Psoas muscle (tissue), 8 donors: ENCODE results near the gene PDAP1. TPM values are rescaled to one million over a fixed set of nuclear protein-coding genes. Genes with fewer than 3 reads are reported as not detected.
"Not testable (repeated sequence)": the region's sequence is repeated elsewhere in the genome, so short reads cannot be mapped to it uniquely, and the experiment has no call there.

Experiments
- ATAC-seq, 4 donors: fragments of 200-7000 bp; cut with Tn5 transposase; one replicate each; pipeline ENCODE4 v1.9.1; 2020; ENCODE audit warnings: moderate library complexity in 3 of 4, mild to moderate bottlenecking in 2 of 4
- DNase-seq, 2 donors: peaks; one replicate each; pipeline ENCODE4 v3.0.0-alpha.2; 2020
- H3K27ac ChIP-seq: fragments of 200-600 bp; one replicate; pipeline ENCODE4 v1.8.0; 2022
- H3K27me3 ChIP-seq, 3 donors: fragments of 200-600 bp in 1 of 3; one replicate each; pipeline versions ENCODE4 v1.6.1 to v1.8.0; 2013 to 2022; ENCODE audit warnings: low read length in 2 of 3, mild to moderate bottlenecking in 2 of 3, moderate library complexity in 1 of 3; ENCODE audit not compliant: insufficient read depth in 3 of 3
- H3K36me3 ChIP-seq, 2 donors: fragments of 200-600 bp in 1 of 2; one replicate each; pipeline versions ENCODE4 v1.6.1 to v1.8.0; 2013 to 2022; ENCODE audit warnings: low read depth in 1 of 2, mild to moderate bottlenecking in 1 of 2, moderate library complexity in 1 of 2; ENCODE audit not compliant: insufficient read depth in 1 of 2
- H3K4me1 ChIP-seq: fragments of 200-600 bp; one replicate; pipeline ENCODE4 v1.8.0; 2022
- H3K4me3 ChIP-seq: fragments of 200-600 bp; one replicate; pipeline ENCODE4 v1.8.0; 2022; ENCODE audit warnings: mild to moderate bottlenecking
- H3K9me3 ChIP-seq: fragments of 200-600 bp; one replicate; pipeline ENCODE4 v1.8.0; 2022
- CTCF ChIP-seq: fragments of 200-600 bp; IDR thresholded peaks from one replicate; pipeline ENCODE4 v1.8.0; 2022; ENCODE audit warnings: antibody characterized with exemption
- WGBS, 3 donors: extraction: QIAGEN DNeasy Blood & Tissue Kit; methylation state at CpG; one replicate each; pipeline versions ENCODE4 v1.1.6 to v1.1.7; 2013; 5-methylcytosine and 5-hydroxymethylcytosine counted together
- intact Hi-C, 2 donors: fragments of 100-400 bp; cut with DNase I; formaldehyde crosslinking; loops; one replicate each; pipeline versions ENCODE4 v1.11.0 to v1.14.2; 2022
- polyA plus RNA-seq, 3 donors: library from polyadenylated mRNA; stranded (reverse); fragments of 200-250 nt; gene quantifications; one replicate each; pipeline ENCODE4 v1.2.3, GENCODE V29; 2013
- total RNA-seq, 4 donors: library from RNA; stranded (reverse); fragmentation: NEBNext Ultra II Directional in 2 of 4; extraction: Animal tissue kit (Norgen Biotek cat#: 25700) in 2 of 4; gene quantifications; one replicate each; pipeline versions ENCODE4 v1.2.1 to v1.2.4, GENCODE V29; 2021 to 2023
- donor health status: healthy with polysubstance abuse.
- donor health status: DM: no; HTN: no; CAD: no; lungs with moderate emphysema.
- donor health status: Bipolar disorder and iron deficiency.
- donor health status: healthy.
- donor health status: DM: yes; HTN: yes; CAD: no.
- donor health status: DM: no; HTN: no; CAD: no.
- donor health status: DM: no; HTN: no; CAD: no.
- donor health status: DM: yes; HTN: yes; CAD: no.

PDAP1 gene
- total and polyA plus RNA-seq, 7 donors = 131 to 437 (median 174) TPM

GRCh38 chr7:99389772-99390171 lies 18.6 kb downstream of the PDAP1 start:
- TF ChIP-seq CTCF = no peak
- DNase-seq = no peak

DNA sequence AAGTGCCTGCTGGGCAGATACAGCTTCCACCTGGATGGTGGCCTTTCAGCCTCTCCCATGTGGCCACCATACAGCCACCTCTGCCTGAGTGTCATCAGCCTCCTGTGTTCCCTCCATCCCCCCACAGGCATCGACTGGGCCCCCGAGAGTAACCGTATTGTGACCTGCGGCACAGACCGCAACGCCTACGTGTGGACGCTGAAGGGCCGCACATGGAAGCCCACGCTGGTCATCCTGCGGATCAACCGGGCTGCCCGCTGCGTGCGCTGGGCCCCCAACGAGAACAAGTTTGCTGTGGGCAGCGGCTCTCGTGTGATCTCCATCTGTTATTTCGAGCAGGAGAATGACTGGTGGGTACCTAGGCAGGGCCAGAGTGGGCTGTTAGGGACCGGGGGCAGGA lies 20.5 kb downstream of the PDAP1 start:
- no peak for TF ChIP-seq CTCF
- no peak overlapping the region for H3K4me3 ChIP-seq
- no peak overlapping the region for H3K27ac ChIP-seq
- no peak for ATAC-seq
- no peaks in the 10 kb centered on the region for H3K27me3 ChIP-seq
- WGBS, 3 donors = 94 to 96% (median 95%) methylated on average over 20 of the region's 20 CpGs
- no peak for DNase-seq
- intact Hi-C loops = no loop called here
- peaks cover 0 to 49% of the 10 kb centered on the region in 2 donors for H3K36me3 ChIP-seq
- peaks cover 4% of the 10 kb centered on the region for H3K4me1 ChIP-seq
- H3K9me3 ChIP-seq = no peaks in the 10 kb centered on the region

More at GRCh38 chr7:99389772-99390171, 18.6 kb downstream of the PDAP1 start:
- Histone ChIP-seq H3K4me3 (no peak overlapping the region), H3K27me3 (no peaks in the 10 kb centered on the region), H3K36me3 (peaks cover 0 to 62% of the 10 kb centered on the region in 2 donors), H3K9me3 (no peaks in the 10 kb centered on the region), H3K27ac (no peak overlapping the region), H3K4me1 (peaks cover 10% of the 10 kb centered on the region)
- no peak for ATAC-seq
- intact Hi-C loops = no loop called here
- 88 to 93% (median 90%) methylated on average over 13 of the region's 13 CpGs for WGBS, 3 donors

DNA sequence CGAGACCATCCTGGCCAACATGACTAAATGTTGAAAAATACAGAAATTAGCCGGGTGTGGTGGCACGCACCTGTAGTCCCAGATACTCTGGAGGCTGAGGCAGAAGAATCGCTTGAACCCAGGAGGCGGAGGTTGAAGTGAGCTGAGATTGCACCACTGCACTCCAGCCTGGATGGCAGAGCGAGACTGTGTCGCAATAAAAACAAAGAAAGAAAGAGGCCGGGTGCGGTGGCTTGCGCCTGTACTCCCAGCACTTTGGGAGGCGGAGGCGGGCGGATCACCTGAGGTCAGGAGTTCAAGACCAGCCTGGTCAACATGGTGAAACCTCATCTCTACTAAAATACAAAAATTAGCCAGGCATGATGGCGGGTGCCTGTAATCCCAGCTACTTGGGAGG lies 21.2 kb downstream of the PDAP1 start:
- WGBS, 3 donors = 93 to 97% (median 95%) methylated on average over 14 of the region's 14 CpGs
- H3K4me3 ChIP-seq, ATAC-seq, DNase-seq, H3K4me1 ChIP-seq, H3K9me3 ChIP-seq, H3K27me3 ChIP-seq, H3K27ac ChIP-seq, intact Hi-C loops: not testable (repeated sequence)
- H3K36me3 ChIP-seq = peaks cover 0 to 49% of the 10 kb centered on the region in 2 donors

DNA sequence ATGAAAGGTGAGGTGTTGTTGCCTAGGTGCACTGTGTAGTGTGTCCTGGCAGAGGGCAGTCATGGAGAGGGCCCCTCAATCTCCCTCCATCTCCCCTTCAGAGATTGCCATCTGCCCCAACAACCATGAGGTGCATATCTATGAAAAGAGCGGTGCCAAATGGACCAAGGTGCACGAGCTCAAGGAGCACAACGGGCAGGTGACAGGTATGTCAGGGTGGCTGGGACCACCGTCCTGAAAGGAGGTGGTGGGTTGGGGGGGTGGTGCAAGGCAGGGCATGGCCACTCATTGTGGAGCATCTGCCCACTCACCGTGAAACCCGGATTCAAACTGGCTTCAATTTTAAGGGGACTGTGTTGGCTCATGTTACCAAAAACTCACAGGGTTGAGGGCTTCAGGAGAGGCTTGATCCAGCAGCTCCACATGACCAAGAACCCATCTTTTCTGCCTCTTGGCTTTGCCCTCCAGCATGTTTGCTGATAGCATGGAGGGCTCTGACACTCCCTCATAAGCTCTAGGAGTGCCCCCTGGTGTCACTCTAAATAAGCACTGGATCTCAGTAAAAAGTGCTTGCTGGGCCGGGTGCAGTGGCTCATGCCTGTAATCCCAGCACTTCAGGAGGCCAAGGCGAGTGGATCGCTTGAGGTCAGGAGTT lies 21.7 kb downstream of the PDAP1 start:
- TF ChIP-seq CTCF = no peak
- Histone ChIP-seq H3K4me3 (no peak overlapping the region), H3K27me3 (no peaks in the 10 kb centered on the region), H3K36me3 (peaks cover 0 to 49% of the 10 kb centered on the region in 2 donors), H3K4me1 (no peaks in the 10 kb centered on the region), H3K9me3 (no peaks in the 10 kb centered on the region), H3K27ac (no peak overlapping the region)
- peak in 2 of 4 donors; percentile 25 to 41 for ATAC-seq
- intact Hi-C loops = no loop called here
- DNase-seq = no peak
- 88 to 92% (median 88%) methylated on average over 9 of the region's 9 CpGs for WGBS, 3 donors

DNA sequence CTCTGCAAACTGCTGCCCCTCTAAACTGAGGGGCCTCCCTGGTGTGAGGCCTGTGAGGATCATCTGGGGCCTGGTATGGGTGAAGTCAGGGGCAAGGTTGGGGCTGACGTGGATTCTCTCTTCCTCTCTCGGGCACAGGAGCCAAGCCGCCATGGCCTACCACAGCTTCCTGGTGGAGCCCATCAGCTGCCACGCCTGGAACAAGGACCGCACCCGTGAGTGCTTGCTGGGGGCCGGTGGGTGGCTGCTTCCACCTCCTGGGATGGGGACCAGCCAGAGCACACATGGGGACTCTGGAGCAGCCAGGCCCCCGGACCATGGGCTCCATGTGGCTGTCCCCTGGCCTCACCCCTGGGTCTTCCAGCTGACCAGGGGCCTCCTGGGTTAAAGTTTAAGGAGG lies 22.8 kb downstream of the PDAP1 start:
- Histone ChIP-seq H3K27me3 (no peaks in the 10 kb centered on the region), H3K9me3 (no peaks in the 10 kb centered on the region), H3K4me3 (no peak overlapping the region), H3K4me1 (no peaks in the 10 kb centered on the region), H3K36me3 (peaks cover 0 to 38% of the 10 kb centered on the region in 2 donors), H3K27ac (no peak overlapping the region)
- TF ChIP-seq CTCF = no peak
- intact Hi-C loops = no loop called here
- no peak for DNase-seq
- 78 to 91% (median 83%) methylated on average over 8 of the region's 8 CpGs for WGBS, 3 donors
- no peak for ATAC-seq
